Kidney epithelial cell (primary cell): ENCODE data around the gene GNG12. TPM values are rescaled to one million over a fixed set of nuclear protein-coding genes. Genes with fewer than 3 reads are reported as not detected.

Experiments
- DNase-seq: peaks from one replicate; pipeline ENCODE4 v3.0.0-alpha.2; 2010; ENCODE audit warnings: low read depth
- H3K27me3 ChIP-seq: 2 replicates; pipeline ENCODE4 v1.6.0; 2011; ENCODE audit warnings: low read length; ENCODE audit not compliant: control insufficient read depth, insufficient read depth
- H3K36me3 ChIP-seq: 2 replicates; pipeline ENCODE4 v1.5.1; 2011; ENCODE audit warnings: low read length; ENCODE audit not compliant: control insufficient read depth, insufficient read depth
- H3K4me3 ChIP-seq: 2 replicates; pipeline ENCODE4 v1.5.1; 2011; ENCODE audit warnings: low read depth, mild to moderate bottlenecking, control low read depth, low read length
- total RNA-seq: library from RNA; depleted of rRNA; stranded (reverse); fragments of >200 nt; gene quantifications from 2 replicates; pipeline ENCODE4 v1.2.3, GENCODE V29; 2015
- TF ChIP-seq, protein P1 (sequence below): IDR thresholded peaks from 2 replicates; pipeline ENCODE4 v1.5.1; 2011; ENCODE audit warnings: mild to moderate bottlenecking, moderate library complexity, low read length, control low read depth, inconsistent platforms; ENCODE audit not compliant: insufficient read depth, poor library complexity, severe bottlenecking

Gene GNG12
- total RNA-seq, 1 donor from 2014 or later, result 85.7 TPM

DNA sequence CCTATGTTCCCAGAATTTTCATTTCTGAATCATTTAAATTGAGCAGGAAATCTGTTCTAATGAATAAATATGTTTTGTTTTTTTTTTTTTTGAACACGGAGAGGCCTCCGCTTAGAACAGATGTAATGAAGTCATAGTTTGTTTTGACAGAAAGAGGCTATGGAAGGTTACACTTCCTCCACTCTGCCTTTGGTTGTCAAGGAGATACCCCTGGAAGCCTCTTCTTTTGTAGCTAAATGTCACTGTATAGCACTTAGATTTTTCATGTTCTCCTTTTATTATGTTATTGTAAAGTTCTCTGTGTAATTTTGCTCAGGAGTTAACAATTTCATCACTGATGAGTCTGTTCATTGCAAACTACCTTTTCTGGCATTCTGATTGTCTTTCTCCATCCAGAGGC is 22.7 kb upstream of the GNG12 start:
- Histone ChIP-seq H3K27me3 (no peaks in the 10 kb centered on the region), H3K36me3 (no peaks in the 10 kb centered on the region), H3K4me3 (no peak overlapping the region)
- TF ChIP-seq, protein P1, sequence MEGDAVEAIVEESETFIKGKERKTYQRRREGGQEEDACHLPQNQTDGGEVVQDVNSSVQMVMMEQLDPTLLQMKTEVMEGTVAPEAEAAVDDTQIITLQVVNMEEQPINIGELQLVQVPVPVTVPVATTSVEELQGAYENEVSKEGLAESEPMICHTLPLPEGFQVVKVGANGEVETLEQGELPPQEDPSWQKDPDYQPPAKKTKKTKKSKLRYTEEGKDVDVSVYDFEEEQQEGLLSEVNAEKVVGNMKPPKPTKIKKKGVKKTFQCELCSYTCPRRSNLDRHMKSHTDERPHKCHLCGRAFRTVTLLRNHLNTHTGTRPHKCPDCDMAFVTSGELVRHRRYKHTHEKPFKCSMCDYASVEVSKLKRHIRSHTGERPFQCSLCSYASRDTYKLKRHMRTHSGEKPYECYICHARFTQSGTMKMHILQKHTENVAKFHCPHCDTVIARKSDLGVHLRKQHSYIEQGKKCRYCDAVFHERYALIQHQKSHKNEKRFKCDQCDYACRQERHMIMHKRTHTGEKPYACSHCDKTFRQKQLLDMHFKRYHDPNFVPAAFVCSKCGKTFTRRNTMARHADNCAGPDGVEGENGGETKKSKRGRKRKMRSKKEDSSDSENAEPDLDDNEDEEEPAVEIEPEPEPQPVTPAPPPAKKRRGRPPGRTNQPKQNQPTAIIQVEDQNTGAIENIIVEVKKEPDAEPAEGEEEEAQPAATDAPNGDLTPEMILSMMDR, result no peak
- no peak for DNase-seq

DNA sequence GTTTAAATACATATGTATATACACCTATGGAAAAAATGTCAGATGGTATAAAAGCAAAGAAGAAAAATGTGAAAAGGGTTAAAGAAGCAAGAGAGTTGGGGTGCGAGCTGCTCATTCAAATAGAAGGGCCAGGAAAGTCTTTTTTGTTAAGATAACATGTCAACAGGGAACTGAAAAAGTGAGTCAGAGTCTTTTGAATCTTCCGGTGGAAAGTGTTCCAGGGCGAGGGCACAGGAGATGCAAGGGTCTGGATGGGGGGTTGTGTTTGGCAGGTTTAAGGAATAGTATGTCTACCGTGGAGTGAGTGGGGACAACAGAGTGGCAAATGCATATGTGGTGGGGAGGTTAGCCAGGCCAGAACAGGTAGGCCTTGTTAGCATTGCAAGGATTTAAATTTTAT is 22.2 kb upstream of the GNG12 start:
- Histone ChIP-seq H3K27me3 (no peaks in the 10 kb centered on the region), H3K36me3 (no peaks in the 10 kb centered on the region), H3K4me3 (no peak overlapping the region)
- DNase-seq, result no peak
- TF ChIP-seq, protein P1, result no peak

DNA sequence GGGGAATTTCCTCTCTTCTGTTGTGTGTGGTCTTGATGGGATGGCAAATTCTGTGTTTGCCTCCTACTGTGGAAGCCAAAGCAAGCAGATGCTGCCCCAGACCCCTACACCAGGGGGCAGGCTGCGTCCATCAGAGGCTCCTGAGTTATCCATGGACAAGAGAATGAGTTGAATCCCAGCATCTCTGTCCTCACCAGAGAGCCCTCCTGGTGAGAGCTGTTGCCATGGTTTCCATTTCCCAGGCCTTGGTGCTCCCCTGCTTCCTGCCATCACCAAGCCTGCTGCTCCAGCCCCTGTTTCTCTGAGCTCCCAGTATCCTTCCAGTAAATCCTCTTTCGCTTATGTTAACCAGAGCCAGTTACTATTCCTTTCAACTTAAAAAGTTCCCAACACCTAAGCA is 20.4 kb upstream of the GNG12 start:
- DNase-seq, result peak; percentile 37
- Histone ChIP-seq H3K36me3 (no peaks in the 10 kb centered on the region), H3K27me3 (no peaks in the 10 kb centered on the region), H3K4me3 (no peak overlapping the region)
- TF ChIP-seq, protein P1, result peak; percentile 92

GRCh38 chr1:67851800-67852199 is 18.5 kb upstream of the GNG12 start:
- DNase-seq, result no peak
- no peaks in the 10 kb centered on the region for H3K36me3 ChIP-seq
- TF ChIP-seq, protein P1, result no peak
- no peak overlapping the region for H3K4me3 ChIP-seq
- H3K27me3 ChIP-seq, result no peaks in the 10 kb centered on the region

GRCh38 chr1:67850611-67851075 is 17.4 kb upstream of the GNG12 start:
- peak; percentile 85 for DNase-seq
- TF ChIP-seq, protein P1, result no peak
- H3K4me3 ChIP-seq, result no peak overlapping the region
- H3K36me3 ChIP-seq, result no peaks in the 10 kb centered on the region
- H3K27me3 ChIP-seq, result no peaks in the 10 kb centered on the region

GRCh38 chr1:67850151-67850551 is 16.9 kb upstream of the GNG12 start:
- Histone ChIP-seq H3K27me3 (no peaks in the 10 kb centered on the region), H3K4me3 (no peak overlapping the region), H3K36me3 (no peaks in the 10 kb centered on the region)
- TF ChIP-seq, protein P1, result peak; percentile 49
- no peak for DNase-seq
